Activated T-cell treated with anti-CD3 and anti-CD28 coated beads, Interleukin-2, amount 50 U/mL, for 24 hours (primary cell): ENCODE results near the gene TGFB1.
"Not testable (repeated sequence)": the region's sequence is repeated elsewhere in the genome, so short reads cannot be mapped to it uniquely, and the experiment has no call there.

Source experiments
- DNase-seq: peaks from one replicate; pipeline ENCODE4 v3.0.0-alpha.2; 2020
- H3K27ac Mint-ChIP-seq: 2 replicates; pipeline ENCODE4 v1.8.0; 2020; ENCODE audit warnings: mild to moderate bottlenecking, mixed read lengths
- H3K27me3 Mint-ChIP-seq: 2 replicates; pipeline ENCODE4 v1.8.0; 2020; ENCODE audit warnings: mixed read lengths
- H3K36me3 Mint-ChIP-seq: 2 replicates; pipeline ENCODE4 v1.8.0; 2020; ENCODE audit warnings: low read depth, mixed read lengths
- H3K4me1 Mint-ChIP-seq: 2 replicates; pipeline ENCODE4 v1.8.0; 2020; ENCODE audit warnings: low read depth, mixed read lengths
- H3K4me3 Mint-ChIP-seq: 2 replicates; pipeline ENCODE4 v1.8.0; 2020; ENCODE audit warnings: mild to moderate bottlenecking, moderate library complexity, mixed read lengths
- H3K9me3 Mint-ChIP-seq: 2 replicates; pipeline ENCODE4 v1.8.0; 2020; ENCODE audit warnings: mixed read lengths

TGFB1 gene

DNA sequence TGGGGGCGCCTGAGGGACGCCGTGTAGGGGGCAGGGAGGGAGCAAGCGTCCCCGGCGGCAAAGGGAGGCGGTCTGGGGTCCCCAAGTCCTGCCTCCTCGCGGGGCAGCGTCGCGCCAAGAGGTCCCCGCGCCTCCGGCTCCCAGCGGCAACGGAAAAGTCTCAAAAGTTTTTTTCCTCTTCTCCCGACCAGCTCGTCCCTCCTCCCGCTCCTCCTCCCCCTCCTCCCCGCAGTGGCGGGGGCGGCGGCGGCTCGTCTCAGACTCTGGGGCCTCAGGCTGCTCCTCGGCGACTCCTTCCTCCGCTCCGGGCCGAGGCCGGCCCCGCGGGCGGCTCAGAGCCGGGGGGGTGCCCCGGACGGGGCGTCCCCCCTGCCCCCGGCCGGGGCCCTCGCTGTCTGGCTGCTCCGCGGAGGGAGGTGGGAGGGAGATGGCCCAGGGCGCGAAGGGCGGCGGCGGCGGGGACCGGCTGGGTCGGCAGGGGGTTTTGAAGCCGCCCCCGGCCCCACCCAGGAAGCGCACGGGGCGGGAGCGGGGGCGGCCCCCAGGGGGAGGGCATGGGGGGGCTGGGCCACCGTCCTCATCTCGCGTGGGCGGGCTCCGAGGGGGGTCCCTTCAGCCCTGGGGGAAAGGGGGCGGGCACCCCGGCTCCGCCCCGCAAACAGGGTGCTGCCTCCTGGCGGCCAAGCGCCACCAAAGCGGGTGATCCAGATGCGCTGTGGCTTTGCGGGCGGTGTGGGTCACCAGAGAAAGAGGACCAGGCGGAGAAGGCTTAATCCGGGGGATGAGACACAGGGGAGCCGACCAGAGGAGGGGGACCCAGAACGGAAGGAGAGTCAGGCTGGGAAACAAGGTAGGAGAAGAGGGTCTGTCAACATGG lies at the start of gene TGFB1:
TSS of gene TGFB1 (minus strand) at position 457 of the 877 bp plus-strand sequence. CDS start 878 bp downstream, outside the sequence.
- peak within 1 kb of the TSS; percentile 99 for H3K27ac Mint-ChIP-seq
- peak; percentile 93 for DNase-seq
- H3K27me3 Mint-ChIP-seq = no peaks in the 10 kb centered on the region
- H3K9me3 Mint-ChIP-seq = no peaks in the 10 kb centered on the region
- peaks cover 46% of the 10 kb centered on the region for H3K36me3 Mint-ChIP-seq
- H3K4me3 Mint-ChIP-seq = peak within 1 kb of the TSS; percentile 99
- H3K4me1 Mint-ChIP-seq = peaks cover 62% of the 10 kb centered on the region

GRCh38 chr19:41402010-41402409 lies 48.3 kb upstream of the TGFB1 start:
- peak overlapping the region; percentile 4 for H3K27ac Mint-ChIP-seq
- H3K27me3 Mint-ChIP-seq = no peaks in the 10 kb centered on the region
- peaks cover 35% of the 10 kb centered on the region for H3K4me1 Mint-ChIP-seq

DNA sequence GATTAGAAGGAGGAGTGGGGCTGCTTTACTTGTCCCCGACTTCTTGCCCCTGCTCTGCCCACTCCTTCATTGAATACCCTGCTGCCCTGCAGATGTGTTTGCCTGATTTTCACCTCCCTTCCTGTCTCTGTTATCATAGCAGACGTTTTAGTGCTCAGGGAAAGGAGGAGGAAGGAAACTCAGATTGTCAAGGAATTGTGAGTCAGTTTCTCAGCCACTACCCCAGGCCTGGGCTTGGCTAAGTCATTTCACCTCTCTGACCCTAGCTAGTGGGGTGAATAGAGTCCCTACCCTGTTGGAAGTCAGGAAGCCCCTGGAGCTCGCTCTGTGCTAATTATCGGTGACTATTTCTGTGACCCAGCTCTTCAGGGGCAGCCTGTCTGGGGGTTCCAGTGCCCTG lies 47.8 kb upstream of the TGFB1 start:
- DNase-seq = no peak
- no peaks in the 10 kb centered on the region for H3K9me3 Mint-ChIP-seq
- no peak overlapping the region for H3K4me3 Mint-ChIP-seq
- peaks cover 36% of the 10 kb centered on the region for H3K4me1 Mint-ChIP-seq
- no peaks in the 10 kb centered on the region for H3K27me3 Mint-ChIP-seq
- H3K36me3 Mint-ChIP-seq = peaks cover 29% of the 10 kb centered on the region
- peak overlapping the region; percentile 8 for H3K27ac Mint-ChIP-seq

More at GRCh38 chr19:41402010-41402409, 48.3 kb upstream of the TGFB1 start:
- Mint-ChIP-seq H3K4me3 (no peak overlapping the region), H3K9me3 (no peaks in the 10 kb centered on the region), H3K36me3 (peaks cover 26% of the 10 kb centered on the region)
- DNase-seq = no peak

- H3K27ac Mint-ChIP-seq = no peak overlapping the region
- no peaks in the 10 kb centered on the region for H3K9me3 Mint-ChIP-seq
- H3K4me1 Mint-ChIP-seq = peaks cover 46% of the 10 kb centered on the region
- H3K4me3 Mint-ChIP-seq = peak overlapping the region; percentile 99
- H3K27me3 Mint-ChIP-seq = no peaks in the 10 kb centered on the region
- no peak for DNase-seq
- peaks cover 39% of the 10 kb centered on the region for H3K36me3 Mint-ChIP-seq
Observed at GRCh38 chr19:41399525-41399924, 45.8 kb upstream of the TGFB1 start.

DNA sequence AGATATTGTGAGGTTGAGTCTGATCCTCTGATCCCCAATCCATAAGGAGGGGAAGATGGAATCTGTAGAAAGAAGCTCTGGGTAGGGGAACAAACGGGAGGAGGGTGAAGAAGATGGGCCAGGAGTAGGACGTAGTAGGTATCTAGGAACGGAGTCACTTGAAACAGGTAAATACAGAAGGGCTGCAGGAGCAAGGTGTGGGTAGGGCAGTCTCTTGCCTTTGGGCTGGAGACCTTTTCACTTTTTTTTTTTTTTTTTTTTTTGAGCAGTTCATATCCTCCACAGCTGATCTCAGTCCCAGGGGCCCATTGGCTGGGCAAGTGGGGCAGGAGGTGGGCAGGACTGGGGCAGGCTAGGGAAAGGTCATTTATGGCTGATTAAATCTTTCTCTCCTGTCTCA lies 45.4 kb upstream of the TGFB1 start:
- Mint-ChIP-seq H3K27me3 (no peaks in the 10 kb centered on the region), H3K27ac (peak overlapping the region; percentile 100), H3K4me1 (peaks cover 46% of the 10 kb centered on the region), H3K9me3 (no peaks in the 10 kb centered on the region), H3K4me3 (peak overlapping the region; percentile 99), H3K36me3 (peaks cover 39% of the 10 kb centered on the region)
- DNase-seq = no peak

- Mint-ChIP-seq H3K4me1 (peaks cover 47% of the 10 kb centered on the region), H3K9me3 (no peaks in the 10 kb centered on the region), H3K36me3 (peaks cover 44% of the 10 kb centered on the region), H3K27ac (peak overlapping the region; percentile 100), H3K27me3 (no peaks in the 10 kb centered on the region), H3K4me3 (peak overlapping the region; percentile 99)
- DNase-seq = no peak
Observed at GRCh38 chr19:41398598-41398997, 44.9 kb upstream of the TGFB1 start.

GRCh38 chr19:41398050-41398418 lies 44.3 kb upstream of the TGFB1 start:
- no peak for DNase-seq
- Mint-ChIP-seq H3K4me3 (peak overlapping the region; percentile 99), H3K9me3 (no peaks in the 10 kb centered on the region), H3K36me3 (peaks cover 46% of the 10 kb centered on the region), H3K4me1 (peaks cover 44% of the 10 kb centered on the region), H3K27ac (peak overlapping the region; percentile 100), H3K27me3 (no peaks in the 10 kb centered on the region)

DNA sequence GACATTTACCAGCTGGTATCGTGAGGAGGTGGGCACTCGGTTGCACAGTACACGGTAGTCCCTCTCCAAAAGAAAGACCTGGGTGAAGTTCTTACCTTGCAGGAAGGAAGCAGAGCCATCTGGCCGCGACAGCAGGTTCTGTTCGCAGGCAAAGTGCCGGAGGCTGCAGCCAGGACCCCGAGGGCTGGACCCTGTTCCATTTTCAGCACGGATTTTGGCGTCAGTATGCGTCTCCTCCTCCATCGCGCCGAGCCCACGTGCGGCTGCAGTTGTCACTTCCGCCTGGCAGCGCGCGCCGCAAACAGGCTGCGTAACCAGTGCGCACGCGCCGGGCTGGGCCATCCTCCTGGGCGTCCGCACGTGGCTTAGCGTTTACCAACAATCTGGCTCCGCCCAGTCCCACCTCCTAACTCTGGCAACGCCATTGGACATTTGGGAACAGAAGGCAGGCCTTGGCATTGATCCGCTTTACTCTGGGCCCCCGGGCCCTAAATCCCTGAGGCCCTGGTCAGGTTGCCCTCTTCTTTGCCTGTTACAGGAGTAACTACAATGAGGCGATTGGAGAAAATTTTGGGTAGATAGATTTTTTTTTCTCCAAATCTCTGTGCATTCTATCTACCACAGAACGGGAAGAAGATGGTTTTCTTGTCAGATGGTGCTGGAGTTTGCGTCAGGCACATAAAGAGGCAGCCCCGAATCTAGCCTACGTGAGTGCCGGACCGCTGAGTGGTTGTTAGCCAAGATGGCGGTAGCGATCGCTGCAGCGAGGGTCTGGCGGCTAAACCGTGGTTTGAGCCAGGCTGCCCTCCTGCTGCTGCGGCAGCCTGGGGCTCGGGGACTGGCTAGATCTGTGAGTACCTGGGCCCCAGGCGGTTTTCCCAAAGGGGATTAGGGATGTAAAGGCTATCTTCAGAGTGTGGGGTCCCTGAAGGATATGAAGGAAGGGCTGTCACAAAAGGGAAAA lies 43.6 kb upstream of the TGFB1 start, which contains the start of the genes BCKDHA and EXOSC5:
TSS of gene BCKDHA (plus strand) at position 733 of the 964 bp plus-strand sequence. CDS start at position 743, 10 bp downstream.
TSS of gene EXOSC5 (minus strand) at position 274 of the 964 bp plus-strand sequence. CDS start at position 243, 31 bp downstream.
- Mint-ChIP-seq H3K27ac (peak within 1 kb of the TSS; percentile 100), H3K36me3 (peaks cover 48% of the 10 kb centered on the region), H3K9me3 (no peaks in the 10 kb centered on the region), H3K4me3 (peak within 1 kb of the TSS; percentile 99), H3K27me3 (no peaks in the 10 kb centered on the region), H3K4me1 (peaks cover 44% of the 10 kb centered on the region)
- DNase-seq = peak; percentile 98

DNA sequence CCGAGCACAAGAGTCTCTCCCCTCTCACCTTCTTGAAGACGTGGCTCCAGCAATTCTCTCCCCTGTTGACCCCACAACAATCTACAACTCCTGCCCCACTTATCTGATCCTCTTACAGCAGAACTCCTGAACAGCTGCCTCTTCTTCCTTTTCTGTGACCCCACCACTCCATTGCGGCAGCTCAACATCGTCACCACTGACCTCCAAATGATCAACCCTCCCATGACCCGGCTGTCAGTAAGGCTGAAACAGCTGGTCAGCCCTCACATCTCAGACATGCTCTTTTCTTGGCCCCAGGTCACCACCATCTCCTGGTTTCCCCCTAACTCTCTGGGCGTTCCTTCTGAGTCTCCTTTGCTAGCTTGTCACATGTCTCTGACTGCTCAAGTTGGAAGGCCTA lies 41.6 kb upstream of the TGFB1 start:
- Mint-ChIP-seq H3K27ac (peak overlapping the region; percentile 79), H3K27me3 (no peaks in the 10 kb centered on the region), H3K4me1 (peaks cover 35% of the 10 kb centered on the region), H3K36me3 (peaks cover 59% of the 10 kb centered on the region), H3K9me3 (no peaks in the 10 kb centered on the region), H3K4me3 (peak overlapping the region; percentile 99)
- no peak for DNase-seq

DNA sequence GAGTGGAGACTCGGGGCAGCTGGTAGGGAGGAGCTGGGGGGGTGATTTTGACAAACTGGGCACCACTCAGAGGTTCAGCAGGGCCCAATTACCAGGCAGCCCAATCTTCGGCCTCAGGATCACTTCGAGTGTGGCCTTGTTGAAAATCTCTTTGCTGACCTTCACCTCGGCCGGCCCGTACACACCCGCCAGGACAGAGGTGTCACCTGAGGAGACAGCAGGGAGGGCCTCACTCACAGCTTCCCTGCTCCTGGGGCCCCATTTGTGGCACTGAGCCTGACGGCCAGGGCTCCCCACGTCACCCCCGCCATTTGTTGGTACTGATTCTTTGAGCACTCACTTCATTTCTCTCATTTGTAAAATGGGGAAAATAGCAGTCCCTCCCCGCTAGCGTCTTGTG lies 39.1 kb upstream of the TGFB1 start:
- H3K36me3 Mint-ChIP-seq = peaks cover 73% of the 10 kb centered on the region
- H3K4me3 Mint-ChIP-seq = no peak overlapping the region
- H3K27ac Mint-ChIP-seq = no peak overlapping the region

DNA sequence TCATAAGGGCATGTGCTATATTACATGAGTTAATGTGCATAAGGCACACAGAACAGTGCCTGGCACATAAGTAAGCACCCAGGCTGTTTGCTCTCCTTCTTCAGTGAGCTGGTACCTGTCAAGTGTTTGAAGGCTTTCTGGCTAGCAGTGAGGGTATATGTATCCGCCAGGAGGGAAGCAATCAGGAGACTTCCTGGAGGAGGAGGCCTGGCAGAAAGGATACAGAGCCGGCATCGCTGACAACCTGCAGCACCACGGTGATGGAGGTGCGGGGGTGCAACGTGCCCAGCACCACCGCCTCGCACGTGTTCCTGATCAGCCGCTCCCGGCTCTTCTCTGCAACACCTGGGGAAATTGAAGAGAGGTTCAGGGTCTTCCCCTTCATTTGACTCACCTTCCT lies 37.9 kb upstream of the TGFB1 start:
- Mint-ChIP-seq H3K27me3 (no peaks in the 10 kb centered on the region), H3K36me3 (peaks cover 78% of the 10 kb centered on the region), H3K9me3 (no peaks in the 10 kb centered on the region), H3K4me1 (peaks cover 15% of the 10 kb centered on the region), H3K27ac (no peak overlapping the region), H3K4me3 (no peak overlapping the region)
- DNase-seq = no peak

More for the DNA sequence above, 39.1 kb upstream of the TGFB1 start:
- Mint-ChIP-seq H3K4me1 (peaks cover 18% of the 10 kb centered on the region), H3K27me3 (no peaks in the 10 kb centered on the region), H3K9me3 (no peaks in the 10 kb centered on the region)
- no peak for DNase-seq

GRCh38 chr19:41386442-41386841 lies 32.7 kb upstream of the TGFB1 start:
- Mint-ChIP-seq H3K4me3 (no peak overlapping the region), H3K36me3 (peaks cover 74% of the 10 kb centered on the region), H3K27me3 (no peaks in the 10 kb centered on the region), H3K4me1 (no peaks in the 10 kb centered on the region), H3K9me3 (no peaks in the 10 kb centered on the region), H3K27ac (peak overlapping the region; percentile 18)
- DNase-seq = no peak

- Mint-ChIP-seq H3K27ac (peak overlapping the region; percentile 44), H3K36me3 (peaks cover 54% of the 10 kb centered on the region), H3K4me1 (no peaks in the 10 kb centered on the region), H3K9me3 (no peaks in the 10 kb centered on the region), H3K4me3 (no peak overlapping the region), H3K27me3 (no peaks in the 10 kb centered on the region)
- DNase-seq = no peak
Observed at GRCh38 chr19:41384351-41384750, 30.6 kb upstream of the TGFB1 start.

- not testable (repeated sequence) for H3K27me3 Mint-ChIP-seq
Observed at GRCh38 chr19:41381536-41381935, 27.8 kb upstream of the TGFB1 start.

More at GRCh38 chr19:41381536-41381935, 27.8 kb upstream of the TGFB1 start:
- H3K27ac Mint-ChIP-seq, H3K4me3 Mint-ChIP-seq, H3K9me3 Mint-ChIP-seq, DNase-seq, H3K4me1 Mint-ChIP-seq: not testable (repeated sequence)
- H3K36me3 Mint-ChIP-seq = peaks cover 30% of the 10 kb centered on the region
